CD8-positive, alpha-beta memory T cell (primary cell): ENCODE data around the gene PGBD5. TPM values are rescaled to one million over a fixed set of nuclear protein-coding genes. Genes with fewer than 3 reads are reported as not detected.

Experiments used
- CTCF ChIA-PET: fragments of 350-600 bp; sonication (Branson Sonifier 250); formaldehyde crosslinking; loops from one replicate; lab custom pipeline; 2021; ENCODE audit warnings: antibody characterized with exemption; lab: Charles Lee
- POLR2A ChIA-PET: fragments of 350-600 bp; sonication (Branson Sonifier 250); formaldehyde crosslinking; loops from one replicate; lab custom pipeline; 2021; ENCODE audit warnings: antibody characterized with exemption; lab: Charles Lee
- DNase-seq, 5 donors: peaks; one replicate each; pipeline versions ENCODE4 v3.0.0 to v3.0.0-alpha.2; 2020 to 2022; ENCODE audit warnings: mixed read lengths in 1 of 5
- H3K27ac ChIP-seq: one replicate; pipeline ENCODE4 v1.7.0; 2013; ENCODE audit warnings: low read depth, mild to moderate bottlenecking, low read length, moderate library complexity
- H3K27me3 ChIP-seq: 2 replicates; pipeline ENCODE4 v1.7.0; 2013; ENCODE audit warnings: low read length, mild to moderate bottlenecking; ENCODE audit not compliant: insufficient read depth, poor library complexity, severe bottlenecking
- H3K36me3 ChIP-seq: 2 replicates; pipeline ENCODE4 v1.7.0; 2013; ENCODE audit warnings: mild to moderate bottlenecking, low read length, moderate library complexity; ENCODE audit not compliant: insufficient read depth
- H3K4me1 ChIP-seq: 2 replicates; pipeline ENCODE4 v1.7.0; 2013; ENCODE audit warnings: mild to moderate bottlenecking, low read length, moderate library complexity; ENCODE audit not compliant: insufficient read depth
- H3K4me3 ChIP-seq: 2 replicates; pipeline ENCODE4 v1.7.0; 2013; ENCODE audit warnings: mild to moderate bottlenecking, low read length
- H3K9me3 ChIP-seq: 2 replicates; pipeline ENCODE4 v1.7.0; 2013; ENCODE audit warnings: mild to moderate bottlenecking, low read length
- H3K27ac Mint-ChIP-seq, 8 donors: one replicate each; pipeline ENCODE4 v1.8.0; 2020 to 2021; ENCODE audit warnings: mixed read lengths in 8 of 8, mild to moderate bottlenecking in 6 of 8, inconsistent platforms in 3 of 8, moderate library complexity in 3 of 8
- H3K27me3 Mint-ChIP-seq, 2 donors: one replicate each; pipeline ENCODE4 v1.8.0; 2020 to 2021; ENCODE audit warnings: mixed read lengths in 2 of 2, mild to moderate bottlenecking in 1 of 2, moderate library complexity in 1 of 2
- H3K36me3 Mint-ChIP-seq, 3 donors: one replicate each; pipeline ENCODE4 v1.8.0; 2020 to 2021; ENCODE audit warnings: mixed read lengths in 3 of 3, inconsistent platforms in 1 of 3, mild to moderate bottlenecking in 1 of 3
- H3K4me1 Mint-ChIP-seq, 3 donors: one replicate each; pipeline ENCODE4 v1.8.0; 2020 to 2021; ENCODE audit warnings: mixed read lengths in 3 of 3, inconsistent platforms in 1 of 3, mild to moderate bottlenecking in 1 of 3
- H3K4me3 Mint-ChIP-seq, 7 donors: one replicate each; pipeline ENCODE4 v1.8.0; 2020 to 2021; ENCODE audit warnings: mixed read lengths in 7 of 7, mild to moderate bottlenecking in 6 of 7, moderate library complexity in 4 of 7, inconsistent platforms in 2 of 7
- H3K9me3 Mint-ChIP-seq, 5 donors: one replicate each; pipeline ENCODE4 v1.8.0; 2020 to 2022; ENCODE audit warnings: mixed read lengths in 5 of 5, mild to moderate bottlenecking in 3 of 5, moderate library complexity in 2 of 5, inconsistent platforms in 1 of 5
- polyA plus RNA-seq: library from polyadenylated mRNA; unstranded; fragments of 300-500 nt; fragmentation: Illumina TruSeq; gene quantifications from one replicate; pipeline ENCODE4 v1.2.3, GENCODE V29; 2021
- total RNA-seq, 2 experiments: library from RNA; stranded (reverse); gene quantifications; one replicate each; pipeline ENCODE4 v1.2.3, GENCODE V29; 2021

PGBD5 gene
- total and polyA plus RNA-seq, 3 experiments from 2014 or later, result not detected

- H3K9me3 Mint-ChIP-seq, result no peaks in the 10 kb centered on the region
Observed at GRCh38 chr1:230335861-230336522, 90.1 kb downstream of the PGBD5 start.

DNA sequence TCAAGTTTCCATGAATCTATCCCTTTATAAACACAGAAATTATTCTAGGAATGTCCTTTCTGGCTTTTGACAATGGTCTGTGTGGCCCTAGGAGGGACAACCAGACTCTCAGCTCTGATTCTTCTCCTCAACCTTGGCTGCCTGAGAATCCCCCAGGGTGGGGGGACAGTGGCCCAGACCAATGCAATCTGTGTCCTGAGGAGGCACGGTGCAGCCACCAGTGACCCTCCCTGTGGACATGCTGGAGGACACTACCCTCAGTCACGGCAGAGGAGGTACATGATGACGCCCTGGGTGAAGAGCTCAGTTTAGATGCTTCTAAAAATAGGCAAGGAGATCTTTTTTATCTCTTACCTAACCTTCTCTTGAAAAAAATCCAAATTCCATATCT lies 91.7 kb downstream of the PGBD5 start:
- Mint-ChIP-seq H3K36me3 (no peaks in the 10 kb centered on the region), H3K27me3 (peaks cover 9 to 27% of the 10 kb centered on the region in 2 donors), H3K27ac (no peak overlapping the region), H3K4me3 (no peak overlapping the region), H3K9me3 (no peaks in the 10 kb centered on the region), H3K4me1 (no peaks in the 10 kb centered on the region)
- no peaks in the 10 kb centered on the region for H3K27me3 ChIP-seq
- no peak overlapping the region for H3K27ac ChIP-seq
- POLR2A ChIA-PET, result no interaction called here
- no peaks in the 10 kb centered on the region for H3K4me1 ChIP-seq
- H3K4me3 ChIP-seq, result no peak overlapping the region
- no peaks in the 10 kb centered on the region for H3K9me3 ChIP-seq
- DNase-seq, result no peak
- no peaks in the 10 kb centered on the region for H3K36me3 ChIP-seq
- CTCF ChIA-PET, result no interaction called here

More at GRCh38 chr1:230335861-230336522, 90.1 kb downstream of the PGBD5 start:
- DNase-seq, result no peak
- no peaks in the 10 kb centered on the region for H3K9me3 ChIP-seq
- Mint-ChIP-seq H3K4me1 (no peaks in the 10 kb centered on the region), H3K4me3 (no peak overlapping the region), H3K36me3 (no peaks in the 10 kb centered on the region), H3K27me3 (peaks cover 9 to 27% of the 10 kb centered on the region in 2 donors), H3K27ac (no peak overlapping the region)
- no peaks in the 10 kb centered on the region for H3K36me3 ChIP-seq
- no peak overlapping the region for H3K4me3 ChIP-seq
- ChIA-PET CTCF (no interaction called here), POLR2A (no interaction called here)
- no peaks in the 10 kb centered on the region for H3K4me1 ChIP-seq
- H3K27me3 ChIP-seq, result no peaks in the 10 kb centered on the region
- H3K27ac ChIP-seq, result no peak overlapping the region

DNA sequence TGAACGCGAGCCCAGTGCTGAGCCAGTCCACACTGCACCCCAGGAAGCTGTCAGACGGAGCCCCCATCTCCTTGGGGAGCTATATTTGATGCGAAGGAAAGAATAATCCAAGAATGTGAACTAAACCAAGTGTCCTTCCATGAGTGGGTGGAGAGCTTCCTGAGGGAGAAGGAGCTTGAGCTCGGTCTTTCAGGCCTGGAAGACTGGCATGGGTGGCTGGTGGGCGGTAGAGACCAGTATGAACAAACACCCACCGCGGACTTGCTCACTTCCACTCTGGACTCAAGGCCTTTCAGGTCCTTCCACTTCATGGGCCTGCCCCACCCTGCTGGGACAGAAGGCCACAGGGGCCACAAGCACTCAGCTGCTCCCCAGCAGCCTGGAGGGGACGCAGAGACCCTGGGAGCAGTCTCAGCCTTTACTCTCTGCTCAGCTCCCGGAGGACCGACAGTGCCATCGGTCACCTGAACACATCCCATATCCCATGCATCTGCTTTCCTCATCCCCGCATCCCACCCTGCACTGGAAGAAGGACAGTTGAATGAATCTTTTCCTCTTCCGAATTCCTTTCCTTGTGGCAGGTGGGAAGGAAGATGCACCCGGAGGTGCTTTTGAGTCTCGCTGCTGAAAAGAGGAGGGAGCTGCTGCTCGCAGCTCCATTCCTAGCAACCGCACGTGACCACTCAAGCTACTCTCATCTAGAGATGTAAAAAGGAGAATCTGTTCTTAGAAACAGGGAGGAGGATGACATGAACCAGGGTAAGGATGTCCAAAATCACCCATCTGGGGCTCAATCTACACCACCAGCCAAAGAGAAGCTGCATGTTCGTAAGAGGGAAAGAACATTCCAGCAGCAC lies 92.3 kb downstream of the PGBD5 start:
- Mint-ChIP-seq H3K4me1 (no peaks in the 10 kb centered on the region), H3K27me3 (peaks cover 11 to 27% of the 10 kb centered on the region in 2 donors), H3K27ac (no peak overlapping the region), H3K9me3 (no peaks in the 10 kb centered on the region), H3K36me3 (no peaks in the 10 kb centered on the region), H3K4me3 (no peak overlapping the region)
- ChIA-PET CTCF (no interaction called here), POLR2A (no interaction called here)
- Histone ChIP-seq H3K36me3 (no peaks in the 10 kb centered on the region), H3K9me3 (no peaks in the 10 kb centered on the region), H3K4me3 (no peak overlapping the region), H3K27ac (no peak overlapping the region), H3K4me1 (no peaks in the 10 kb centered on the region), H3K27me3 (no peaks in the 10 kb centered on the region)
- no peak for DNase-seq

DNA sequence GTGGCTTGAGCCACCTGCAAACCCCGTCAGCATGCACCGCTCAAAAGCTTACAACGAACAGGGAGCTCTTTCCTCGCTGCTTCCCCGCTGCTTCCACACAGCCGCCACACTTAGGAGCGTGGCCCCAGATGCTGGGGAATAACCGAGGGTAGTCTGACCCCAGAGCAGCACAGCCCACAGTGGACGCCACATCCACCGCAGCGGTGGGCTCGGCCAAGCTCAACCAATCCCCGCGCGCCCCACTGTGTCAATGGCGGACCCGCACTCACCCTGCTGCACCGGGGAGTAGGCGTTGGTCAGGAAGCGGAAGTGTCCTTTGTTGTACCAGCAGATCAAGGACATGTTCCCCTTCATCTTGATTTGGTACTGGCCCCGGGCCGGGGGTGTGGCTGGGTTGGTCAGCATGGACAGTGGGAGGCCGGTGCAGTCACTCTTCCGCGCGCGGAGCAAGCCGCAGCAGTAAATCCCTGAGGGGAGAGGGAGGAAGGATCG lies 93.5 kb downstream of the PGBD5 start:
- Mint-ChIP-seq H3K4me3 (peak overlapping the region in 2 of 7 donors; percentile 4 to 32), H3K9me3 (no peaks in the 10 kb centered on the region), H3K27me3 (peaks cover 10 to 36% of the 10 kb centered on the region in 2 donors), H3K4me1 (peaks cover 2 to 8% (median 6%) of the 10 kb centered on the region in 3 donors), H3K36me3 (no peaks in the 10 kb centered on the region), H3K27ac (peak overlapping the region in 1 of 8 donors; percentile 26)
- Histone ChIP-seq H3K4me3 (no peak overlapping the region), H3K36me3 (no peaks in the 10 kb centered on the region), H3K4me1 (no peaks in the 10 kb centered on the region), H3K9me3 (no peaks in the 10 kb centered on the region), H3K27me3 (no peaks in the 10 kb centered on the region), H3K27ac (no peak overlapping the region)
- ChIA-PET CTCF (no interaction called here), POLR2A (no interaction called here)
- DNase-seq, result no peak

GRCh38 chr1:230332061-230332460 lies 94.1 kb downstream of the PGBD5 start:
- CTCF ChIA-PET, result no interaction called here
- Mint-ChIP-seq H3K36me3 (no peaks in the 10 kb centered on the region), H3K27ac (peak overlapping the region in 1 of 8 donors; percentile 26), H3K27me3 (peaks cover 9 to 33% of the 10 kb centered on the region in 2 donors), H3K4me3 (peak overlapping the region in 1 of 7 donors; percentile 32), H3K4me1 (peaks cover 2 to 8% (median 6%) of the 10 kb centered on the region in 3 donors), H3K9me3 (no peaks in the 10 kb centered on the region)
- no peaks in the 10 kb centered on the region for H3K27me3 ChIP-seq
- H3K9me3 ChIP-seq, result no peaks in the 10 kb centered on the region
- no peak overlapping the region for H3K4me3 ChIP-seq
- no peak overlapping the region for H3K27ac ChIP-seq
- no peaks in the 10 kb centered on the region for H3K4me1 ChIP-seq
- POLR2A ChIA-PET, result no interaction called here
- H3K36me3 ChIP-seq, result no peaks in the 10 kb centered on the region
- DNase-seq, result no peak

DNA sequence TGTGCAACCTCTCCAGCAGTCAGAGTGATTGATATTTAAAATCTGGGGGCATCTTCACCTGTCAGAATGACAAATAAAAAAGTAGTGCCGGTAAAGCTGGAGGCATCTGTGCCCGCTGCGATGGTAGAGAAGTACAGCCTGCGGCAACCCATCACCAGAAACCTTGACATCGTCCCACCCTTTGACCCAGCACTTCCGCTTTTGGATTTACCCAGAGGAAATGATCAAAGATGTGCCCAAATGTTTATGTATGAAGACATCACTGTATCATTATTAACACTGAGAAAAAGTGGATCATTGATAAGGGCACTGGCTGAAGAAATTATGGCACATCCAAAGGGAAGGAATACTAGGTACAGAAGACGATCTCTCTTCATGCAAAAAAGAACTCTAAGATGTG lies 96.0 kb downstream of the PGBD5 start:
- Histone ChIP-seq H3K4me1 (no peaks in the 10 kb centered on the region), H3K9me3 (no peaks in the 10 kb centered on the region), H3K4me3 (no peak overlapping the region), H3K27me3 (no peaks in the 10 kb centered on the region), H3K27ac (no peak overlapping the region), H3K36me3 (no peaks in the 10 kb centered on the region)
- no peaks in the 10 kb centered on the region for H3K36me3 Mint-ChIP-seq
- ChIA-PET CTCF (no interaction called here), POLR2A (no interaction called here)
- no peak overlapping the region for H3K4me3 Mint-ChIP-seq
- DNase-seq, result no peak
- no peak overlapping the region for H3K27ac Mint-ChIP-seq
- H3K9me3 Mint-ChIP-seq, result no peaks in the 10 kb centered on the region
- peaks cover 2 to 8% (median 6%) of the 10 kb centered on the region in 3 donors for H3K4me1 Mint-ChIP-seq
- peaks cover 7 to 29% of the 10 kb centered on the region in 2 donors for H3K27me3 Mint-ChIP-seq

DNA sequence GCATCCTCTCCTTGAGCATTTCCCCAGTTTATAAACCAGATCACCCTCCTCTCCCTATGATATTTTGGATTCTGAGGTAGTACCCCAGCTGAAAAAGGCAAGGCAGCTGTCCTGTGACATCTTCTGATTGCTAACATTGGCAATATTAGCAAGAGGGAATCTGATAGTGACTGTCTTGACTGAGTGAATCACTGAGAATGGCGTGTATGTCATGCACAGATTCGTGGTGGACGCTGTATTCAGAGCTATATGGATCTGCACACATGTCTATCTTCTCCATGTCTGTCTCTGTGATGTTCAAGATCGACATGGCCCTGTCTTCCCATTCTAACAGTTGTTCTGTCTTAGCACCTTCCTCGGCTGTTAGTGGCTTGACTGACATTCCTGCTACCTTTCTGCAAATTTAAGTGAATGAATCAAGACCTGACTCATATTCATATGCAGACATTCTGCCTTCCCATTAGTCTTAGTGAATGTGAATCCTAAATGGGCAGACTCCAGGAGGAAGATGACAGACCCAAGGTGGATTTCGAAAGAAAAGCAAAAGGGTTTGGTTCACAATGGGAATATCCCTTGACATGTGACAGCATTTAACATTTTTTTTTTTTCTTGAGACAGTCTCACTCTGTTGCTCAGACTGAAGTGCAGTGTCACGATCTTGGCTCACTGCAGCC lies 97.7 kb downstream of the PGBD5 start:
- H3K27me3 Mint-ChIP-seq, result peaks cover 5 to 29% of the 10 kb centered on the region in 2 donors
- H3K36me3 Mint-ChIP-seq, result no peaks in the 10 kb centered on the region
- peaks cover 2 to 8% (median 6%) of the 10 kb centered on the region in 3 donors for H3K4me1 Mint-ChIP-seq
- ChIA-PET CTCF (no interaction called here), POLR2A (no interaction called here)
- H3K27ac Mint-ChIP-seq, result no peak overlapping the region
- H3K27me3 ChIP-seq, result no peaks in the 10 kb centered on the region
- no peaks in the 10 kb centered on the region for H3K4me1 ChIP-seq
- H3K4me3 ChIP-seq, result no peak overlapping the region
- H3K4me3 Mint-ChIP-seq, result no peak overlapping the region
- no peaks in the 10 kb centered on the region for H3K36me3 ChIP-seq
- no peak overlapping the region for H3K27ac ChIP-seq
- DNase-seq, result no peak
- no peaks in the 10 kb centered on the region for H3K9me3 Mint-ChIP-seq
- no peaks in the 10 kb centered on the region for H3K9me3 ChIP-seq

DNA sequence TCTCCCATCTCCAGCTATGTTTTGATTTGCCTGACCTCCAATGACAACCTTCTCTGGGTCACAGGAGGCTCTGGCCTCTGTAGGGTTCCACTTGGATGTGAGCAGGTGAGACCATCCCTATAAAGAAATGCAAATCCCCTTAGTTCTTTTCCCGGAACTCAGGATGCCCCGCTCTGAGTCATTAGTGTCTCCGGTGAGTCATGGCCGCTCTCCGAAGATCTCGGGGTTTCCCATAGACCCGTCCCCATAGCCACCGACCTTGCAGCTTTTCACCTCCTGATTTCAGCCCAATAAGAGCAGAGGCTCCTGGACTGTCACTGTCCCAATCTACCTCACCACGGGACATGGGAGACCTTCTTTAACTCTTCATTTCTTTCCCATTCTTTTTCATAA lies 98.2 kb downstream of the PGBD5 start:
- no peaks in the 10 kb centered on the region for H3K36me3 ChIP-seq
- H3K9me3 ChIP-seq, result no peaks in the 10 kb centered on the region
- Mint-ChIP-seq H3K4me1 (peaks cover 2 to 8% (median 6%) of the 10 kb centered on the region in 3 donors), H3K4me3 (no peak overlapping the region), H3K27ac (peak overlapping the region in 1 of 8 donors; percentile 58), H3K9me3 (no peaks in the 10 kb centered on the region), H3K36me3 (no peaks in the 10 kb centered on the region), H3K27me3 (peaks cover 5 to 24% of the 10 kb centered on the region in 2 donors)
- ChIA-PET POLR2A (no interaction called here), CTCF (no interaction called here)
- no peaks in the 10 kb centered on the region for H3K4me1 ChIP-seq
- H3K4me3 ChIP-seq, result no peak overlapping the region
- H3K27ac ChIP-seq, result no peak overlapping the region
- DNase-seq, result no peak
- H3K27me3 ChIP-seq, result no peaks in the 10 kb centered on the region
